ENCODE measurements around the gene RASSF7.
A peak's percentile ranks its signal among the peaks of the same experiment; 100 is the strongest.

The RASSF7 gene

GRCh38 chr11:586376-587316 lies 25.9 kb downstream of the RASSF7 start:
- no peaks in the 10 kb centered on the region for H3K4me1 ChIP-seq (ENCODE audit: control insufficient read depth in 2 of 2, insufficient read depth in 2 of 2, low read length in 2 of 2)
- no peak overlapping the region for H3K4me3 ChIP-seq (ENCODE audit: low read length in 2 of 2)
- H3K36me3 ChIP-seq (ENCODE audit: control insufficient read depth in 2 of 2, insufficient read depth in 2 of 2, low read length in 2 of 2) = peaks cover 50 to 63% of the 10 kb centered on the region in 2 donors
- no peaks in the 10 kb centered on the region for H3K9me3 ChIP-seq (ENCODE audit: control insufficient read depth in 2 of 2, low read length in 2 of 2)
- H3K27ac ChIP-seq (ENCODE audit: low read depth in 2 of 2, low read length in 2 of 2) = no peak overlapping the region
- no peak overlapping the region for H3K9ac ChIP-seq (ENCODE audit: low read depth in 1 of 2, low read length in 2 of 2)
- no peaks in the 10 kb centered on the region for H3K27me3 ChIP-seq (ENCODE audit: control insufficient read depth in 2 of 2, insufficient read depth in 2 of 2, low read length in 2 of 2)

GRCh38 chr11:587546-587945 lies 26.8 kb downstream of the RASSF7 start:
- Histone ChIP-seq H3K36me3 (ENCODE audit: control insufficient read depth in 2 of 2, insufficient read depth in 2 of 2, low read length in 2 of 2) (peaks cover 51 to 62% of the 10 kb centered on the region in 2 donors), H3K9ac (ENCODE audit: low read depth in 1 of 2, low read length in 2 of 2) (no peak overlapping the region), H3K27me3 (ENCODE audit: control insufficient read depth in 2 of 2, insufficient read depth in 2 of 2, low read length in 2 of 2) (no peaks in the 10 kb centered on the region), H3K27ac (ENCODE audit: low read depth in 2 of 2, low read length in 2 of 2) (no peak overlapping the region), H3K4me3 (ENCODE audit: low read length in 2 of 2) (no peak overlapping the region), H3K9me3 (ENCODE audit: control insufficient read depth in 2 of 2, low read length in 2 of 2) (no peaks in the 10 kb centered on the region), H3K4me1 (ENCODE audit: control insufficient read depth in 2 of 2, insufficient read depth in 2 of 2, low read length in 2 of 2) (no peaks in the 10 kb centered on the region)

- no peaks in the 10 kb centered on the region for H3K4me1 ChIP-seq (ENCODE audit: control insufficient read depth in 2 of 2, insufficient read depth in 2 of 2, low read length in 2 of 2)
- H3K9me3 ChIP-seq (ENCODE audit: control insufficient read depth in 2 of 2, low read length in 2 of 2) = no peaks in the 10 kb centered on the region
- no peak overlapping the region for H3K9ac ChIP-seq (ENCODE audit: low read depth in 1 of 2, low read length in 2 of 2)
- peaks cover 56 to 66% of the 10 kb centered on the region in 2 donors for H3K36me3 ChIP-seq (ENCODE audit: control insufficient read depth in 2 of 2, insufficient read depth in 2 of 2, low read length in 2 of 2)
- H3K27me3 ChIP-seq (ENCODE audit: control insufficient read depth in 2 of 2, insufficient read depth in 2 of 2, low read length in 2 of 2) = no peaks in the 10 kb centered on the region
- H3K4me3 ChIP-seq (ENCODE audit: low read length in 2 of 2) = no peak overlapping the region
- peak overlapping the region in 1 of 2 donors; percentile 31 for H3K27ac ChIP-seq (ENCODE audit: low read depth in 2 of 2, low read length in 2 of 2)
Observed at GRCh38 chr11:587978-588380, 27.2 kb downstream of the RASSF7 start.

- no peaks in the 10 kb centered on the region for H3K9me3 ChIP-seq (ENCODE audit: control insufficient read depth in 2 of 2, low read length in 2 of 2)
- no peaks in the 10 kb centered on the region for H3K4me1 ChIP-seq (ENCODE audit: control insufficient read depth in 2 of 2, insufficient read depth in 2 of 2, low read length in 2 of 2)
- no peak overlapping the region for H3K4me3 ChIP-seq (ENCODE audit: low read length in 2 of 2)
- no peaks in the 10 kb centered on the region for H3K27me3 ChIP-seq (ENCODE audit: control insufficient read depth in 2 of 2, insufficient read depth in 2 of 2, low read length in 2 of 2)
- peaks cover 58 to 71% of the 10 kb centered on the region in 2 donors for H3K36me3 ChIP-seq (ENCODE audit: control insufficient read depth in 2 of 2, insufficient read depth in 2 of 2, low read length in 2 of 2)
- no peak overlapping the region for H3K9ac ChIP-seq (ENCODE audit: low read depth in 1 of 2, low read length in 2 of 2)
- no peak overlapping the region for H3K27ac ChIP-seq (ENCODE audit: low read depth in 2 of 2, low read length in 2 of 2)
Observed at GRCh38 chr11:589798-590197, 29.0 kb downstream of the RASSF7 start.

GRCh38 chr11:590997-591396 lies 30.2 kb downstream of the RASSF7 start:
- Histone ChIP-seq H3K4me3 (ENCODE audit: low read length in 2 of 2) (no peak overlapping the region), H3K36me3 (ENCODE audit: control insufficient read depth in 2 of 2, insufficient read depth in 2 of 2, low read length in 2 of 2) (peaks cover 59 to 74% of the 10 kb centered on the region in 2 donors), H3K27ac (ENCODE audit: low read depth in 2 of 2, low read length in 2 of 2) (no peak overlapping the region), H3K4me1 (ENCODE audit: control insufficient read depth in 2 of 2, insufficient read depth in 2 of 2, low read length in 2 of 2) (no peaks in the 10 kb centered on the region), H3K9me3 (ENCODE audit: control insufficient read depth in 2 of 2, low read length in 2 of 2) (no peaks in the 10 kb centered on the region), H3K27me3 (ENCODE audit: control insufficient read depth in 2 of 2, insufficient read depth in 2 of 2, low read length in 2 of 2) (no peaks in the 10 kb centered on the region), H3K9ac (ENCODE audit: low read depth in 1 of 2, low read length in 2 of 2) (no peak overlapping the region)

- no peaks in the 10 kb centered on the region for H3K4me1 ChIP-seq (ENCODE audit: control insufficient read depth in 2 of 2, insufficient read depth in 2 of 2, low read length in 2 of 2)
- H3K4me3 ChIP-seq (ENCODE audit: low read length in 2 of 2) = no peak overlapping the region
- no peak overlapping the region for H3K9ac ChIP-seq (ENCODE audit: low read depth in 1 of 2, low read length in 2 of 2)
- peaks cover 59 to 73% of the 10 kb centered on the region in 2 donors for H3K36me3 ChIP-seq (ENCODE audit: control insufficient read depth in 2 of 2, insufficient read depth in 2 of 2, low read length in 2 of 2)
- no peak overlapping the region for H3K27ac ChIP-seq (ENCODE audit: low read depth in 2 of 2, low read length in 2 of 2)
- no peaks in the 10 kb centered on the region for H3K9me3 ChIP-seq (ENCODE audit: control insufficient read depth in 2 of 2, low read length in 2 of 2)
- H3K27me3 ChIP-seq (ENCODE audit: control insufficient read depth in 2 of 2, insufficient read depth in 2 of 2, low read length in 2 of 2) = no peaks in the 10 kb centered on the region
Observed at GRCh38 chr11:592501-592900, 31.7 kb downstream of the RASSF7 start.

GRCh38 chr11:592918-593317 lies 32.1 kb downstream of the RASSF7 start:
- Histone ChIP-seq H3K27ac (ENCODE audit: low read depth in 2 of 2, low read length in 2 of 2) (no peak overlapping the region), H3K36me3 (ENCODE audit: control insufficient read depth in 2 of 2, insufficient read depth in 2 of 2, low read length in 2 of 2) (peaks cover 59 to 74% of the 10 kb centered on the region in 2 donors), H3K4me1 (ENCODE audit: control insufficient read depth in 2 of 2, insufficient read depth in 2 of 2, low read length in 2 of 2) (no peaks in the 10 kb centered on the region), H3K9me3 (ENCODE audit: control insufficient read depth in 2 of 2, low read length in 2 of 2) (no peaks in the 10 kb centered on the region), H3K4me3 (ENCODE audit: low read length in 2 of 2) (no peak overlapping the region), H3K9ac (ENCODE audit: low read depth in 1 of 2, low read length in 2 of 2) (no peak overlapping the region), H3K27me3 (ENCODE audit: control insufficient read depth in 2 of 2, insufficient read depth in 2 of 2, low read length in 2 of 2) (no peaks in the 10 kb centered on the region)

- H3K36me3 ChIP-seq (ENCODE audit: control insufficient read depth in 2 of 2, insufficient read depth in 2 of 2, low read length in 2 of 2) = peaks cover 61 to 75% of the 10 kb centered on the region in 2 donors
- no peaks in the 10 kb centered on the region for H3K4me1 ChIP-seq (ENCODE audit: control insufficient read depth in 2 of 2, insufficient read depth in 2 of 2, low read length in 2 of 2)
- no peaks in the 10 kb centered on the region for H3K27me3 ChIP-seq (ENCODE audit: control insufficient read depth in 2 of 2, insufficient read depth in 2 of 2, low read length in 2 of 2)
- H3K9ac ChIP-seq (ENCODE audit: low read depth in 1 of 2, low read length in 2 of 2) = no peak overlapping the region
- H3K4me3 ChIP-seq (ENCODE audit: low read length in 2 of 2) = no peak overlapping the region
- no peak overlapping the region for H3K27ac ChIP-seq (ENCODE audit: low read depth in 2 of 2, low read length in 2 of 2)
- no peaks in the 10 kb centered on the region for H3K9me3 ChIP-seq (ENCODE audit: control insufficient read depth in 2 of 2, low read length in 2 of 2)
Observed at GRCh38 chr11:593347-593746, 32.6 kb downstream of the RASSF7 start.

GRCh38 chr11:595400-595799 lies 34.6 kb downstream of the RASSF7 start:
- no peak overlapping the region for H3K4me3 ChIP-seq (ENCODE audit: low read length in 2 of 2)
- H3K4me1 ChIP-seq (ENCODE audit: control insufficient read depth in 2 of 2, insufficient read depth in 2 of 2, low read length in 2 of 2) = no peaks in the 10 kb centered on the region
- H3K9me3 ChIP-seq (ENCODE audit: control insufficient read depth in 2 of 2, low read length in 2 of 2) = no peaks in the 10 kb centered on the region
- H3K27ac ChIP-seq (ENCODE audit: low read depth in 2 of 2, low read length in 2 of 2) = no peak overlapping the region
- H3K9ac ChIP-seq (ENCODE audit: low read depth in 1 of 2, low read length in 2 of 2) = no peak overlapping the region
- H3K27me3 ChIP-seq (ENCODE audit: control insufficient read depth in 2 of 2, insufficient read depth in 2 of 2, low read length in 2 of 2) = no peaks in the 10 kb centered on the region
- H3K36me3 ChIP-seq (ENCODE audit: control insufficient read depth in 2 of 2, insufficient read depth in 2 of 2, low read length in 2 of 2) = peaks cover 55 to 78% of the 10 kb centered on the region in 2 donors

GRCh38 chr11:596374-596773 lies 35.6 kb downstream of the RASSF7 start:
- Histone ChIP-seq H3K9me3 (ENCODE audit: control insufficient read depth in 2 of 2, low read length in 2 of 2) (no peaks in the 10 kb centered on the region), H3K36me3 (ENCODE audit: control insufficient read depth in 2 of 2, insufficient read depth in 2 of 2, low read length in 2 of 2) (peaks cover 55 to 77% of the 10 kb centered on the region in 2 donors), H3K27ac (ENCODE audit: low read depth in 2 of 2, low read length in 2 of 2) (no peak overlapping the region), H3K4me3 (ENCODE audit: low read length in 2 of 2) (no peak overlapping the region), H3K27me3 (ENCODE audit: control insufficient read depth in 2 of 2, insufficient read depth in 2 of 2, low read length in 2 of 2) (no peaks in the 10 kb centered on the region), H3K9ac (ENCODE audit: low read depth in 1 of 2, low read length in 2 of 2) (no peak overlapping the region), H3K4me1 (ENCODE audit: control insufficient read depth in 2 of 2, insufficient read depth in 2 of 2, low read length in 2 of 2) (no peaks in the 10 kb centered on the region)

Data from mucosa of rectum (tissue), 2 donors.